GM19463 (cell line): ENCODE measurements around the gene CDK4.
"Not testable (repeated sequence)": the region's sequence is repeated elsewhere in the genome, so short reads cannot be mapped to it uniquely, and the experiment has no call there.

Source experiments
- ATAC-seq: cut with Tn5 transposase; IDR thresholded peaks from one replicate; pipeline ENCODE4 v1.9.1; 2021; ENCODE audit warnings: mild to moderate bottlenecking, moderate library complexity; ENCODE audit not compliant: unreplicated experiment

Gene CDK4

GRCh38 chr12:57751788-57752667 is at the start of gene CDK4:
Gene CDK4, minus strand, starts transcription at chr12:57752310. Its CDS starts 593 bp downstream, at chr12:57751717.
- peak; percentile 60 for ATAC-seq

GRCh38 chr12:57800965-57801364 is 48.9 kb upstream of the CDK4 start:
- ATAC-seq = no peak

- ATAC-seq = no peak
These were observed 45.8 kb upstream of the CDK4 start for GRCh38 chr12:57797933-57798332.

- ATAC-seq = no peak
These were observed 44.9 kb upstream of the CDK4 start for GRCh38 chr12:57796996-57797395.

GRCh38 chr12:57795354-57795753 is 43.2 kb upstream of the CDK4 start:
- ATAC-seq = no peak

GRCh38 chr12:57793920-57794319 is 41.8 kb upstream of the CDK4 start:
- no peak for ATAC-seq

- ATAC-seq = no peak
These were observed 31.8 kb upstream of the CDK4 start for GRCh38 chr12:57783861-57784260.

GRCh38 chr12:57783466-57783801 is 31.3 kb upstream of the CDK4 start:
- ATAC-seq = no peak

- ATAC-seq = peak; percentile 85
These were observed 30.7 kb upstream of the CDK4 start, which contains the start of gene TSFM for GRCh38 chr12:57782608-57783465. Gene TSFM, plus strand, starts transcription at chr12:57782787. Its CDS starts 15 bp downstream, at chr12:57782802.

GRCh38 chr12:57782243-57782607 is 30.1 kb upstream of the CDK4 start:
- no peak for ATAC-seq

- no peak for ATAC-seq
These were observed 29.7 kb upstream of the CDK4 start for GRCh38 chr12:57781801-57782200.

GRCh38 chr12:57781244-57781643 is 29.1 kb upstream of the CDK4 start:
- ATAC-seq = no peak

GRCh38 chr12:57780284-57780897 is 28.3 kb upstream of the CDK4 start:
- no peak for ATAC-seq

GRCh38 chr12:57779736-57780135 is 27.6 kb upstream of the CDK4 start:
- ATAC-seq = no peak

GRCh38 chr12:57777911-57778310 is 25.8 kb upstream of the CDK4 start:
- ATAC-seq = no peak

- no peak for ATAC-seq
These were observed 25.3 kb upstream of the CDK4 start for GRCh38 chr12:57777367-57777766.

- no peak for ATAC-seq
These were observed 24.1 kb upstream of the CDK4 start for GRCh38 chr12:57776247-57776587.

GRCh38 chr12:57775563-57776246 is 23.6 kb upstream of the CDK4 start:
- ATAC-seq = no peak

GRCh38 chr12:57775044-57775443 is 22.9 kb upstream of the CDK4 start:
- no peak for ATAC-seq

- ATAC-seq = not testable (repeated sequence)
These were observed 22.5 kb upstream of the CDK4 start for GRCh38 chr12:57774634-57775033.
